Fibroblast of gingiva (primary cell): ENCODE measurements around the gene BNIP3.
A peak's percentile ranks its signal among the peaks of the same experiment; 100 is the strongest.

Source experiments
- DNase-seq: peaks from one replicate; pipeline ENCODE4 v3.0.0-alpha.2; 2011; ENCODE audit warnings: low read depth

Gene BNIP3

GRCh38 chr10:131981429-131982184 is at the start of gene BNIP3:
Gene BNIP3 (minus strand): TSS chr10:131981923. CDS start chr10:131981806, 117 bp downstream.
- peak; percentile 96 for DNase-seq

GRCh38 chr10:132030898-132031463 is 49.3 kb upstream of the BNIP3 start:
- DNase-seq = no peak

GRCh38 chr10:132028706-132029105 is 47.0 kb upstream of the BNIP3 start:
- no peak for DNase-seq

- no peak for DNase-seq
Observed at GRCh38 chr10:132027423-132027983, 45.8 kb upstream of the BNIP3 start.

GRCh38 chr10:132023092-132023811 is 41.5 kb upstream of the BNIP3 start:
- peak; percentile 77 for DNase-seq

- no peak for DNase-seq
Observed at GRCh38 chr10:132022241-132022640, 40.5 kb upstream of the BNIP3 start.

- DNase-seq = no peak
Observed at GRCh38 chr10:132021504-132022143, 39.9 kb upstream of the BNIP3 start.

GRCh38 chr10:132021046-132021445 is 39.3 kb upstream of the BNIP3 start:
- no peak for DNase-seq

- no peak for DNase-seq
Observed at GRCh38 chr10:132020456-132020855, 38.7 kb upstream of the BNIP3 start.

GRCh38 chr10:132019366-132019765 is 37.6 kb upstream of the BNIP3 start:
- no peak for DNase-seq

GRCh38 chr10:132018446-132018845 is 36.7 kb upstream of the BNIP3 start:
- no peak for DNase-seq

GRCh38 chr10:132016514-132016913 is 34.8 kb upstream of the BNIP3 start:
- no peak for DNase-seq

- no peak for DNase-seq
Observed at GRCh38 chr10:132011445-132011844, 29.7 kb upstream of the BNIP3 start.

- DNase-seq = no peak
Observed at GRCh38 chr10:132011024-132011423, 29.3 kb upstream of the BNIP3 start.

GRCh38 chr10:132010483-132010882 is 28.8 kb upstream of the BNIP3 start:
- DNase-seq = no peak

GRCh38 chr10:132009575-132009974 is 27.9 kb upstream of the BNIP3 start:
- no peak for DNase-seq

- DNase-seq = no peak
Observed at GRCh38 chr10:132007681-132008080, 26.0 kb upstream of the BNIP3 start.

GRCh38 chr10:132006966-132007365 is 25.2 kb upstream of the BNIP3 start:
- DNase-seq = no peak

GRCh38 chr10:132005147-132005546 is 23.4 kb upstream of the BNIP3 start:
- DNase-seq = no peak

- DNase-seq = no peak
Observed at GRCh38 chr10:132004052-132004451, 22.3 kb upstream of the BNIP3 start.

- no peak for DNase-seq
Observed at GRCh38 chr10:132003282-132003924, 21.7 kb upstream of the BNIP3 start.

- DNase-seq = no peak
Observed at GRCh38 chr10:132002004-132002403, 20.3 kb upstream of the BNIP3 start.
